IMR-90 (cell line): ENCODE results near the gene MRM2. TPM values are rescaled to one million over a fixed set of nuclear protein-coding genes. Genes with fewer than 3 reads are reported as not detected.
A peak's percentile ranks its signal among the peaks of the same experiment; 100 is the strongest.

ENCODE experiments used
- ATAC-seq: fragments of 200-7000 bp; cut with Tn5 transposase; 2 replicates; pipeline ENCODE4 v1.9.1; 2020; ENCODE audit warnings: low read depth, mild to moderate bottlenecking, moderate library complexity
- BruUV-seq: library from RNA; stranded (reverse); fragments of 400-500 nt; replicated peaks from 2 replicates; lab custom pipeline; 2021; lab: Mats Ljungman, UMichigan
- CTCF ChIA-PET: fragments of 300-600 bp; formaldehyde crosslinking; extraction: SDS; loops from one replicate; lab custom pipeline; 2021; ENCODE audit warnings: antibody characterized with exemption; lab: Yijun Ruan, JAX
- POLR2A ChIA-PET: fragments of 300-600 bp; sonication (Branson Sonifier 250); formaldehyde crosslinking; loops from one replicate; lab custom pipeline; 2022; ENCODE audit warnings: antibody characterized with exemption; ENCODE audit not compliant: unreplicated experiment; lab: Charles Lee
- DNase-seq: peaks from one replicate; pipeline ENCODE4 v3.0.0; 2013
- H2AFZ ChIP-seq: replicated peaks from 2 replicates; pipeline ENCODE3; 2013; ENCODE audit warnings: low read length, mild to moderate bottlenecking; ENCODE audit not compliant: poor library complexity
- H2AK5ac ChIP-seq: 2 replicates; pipeline ENCODE4 v1.6.1; 2013; ENCODE audit warnings: low read depth, low read length, inconsistent platforms
- H2AK9ac ChIP-seq: replicated peaks from 2 replicates; pipeline ENCODE3; 2013; ENCODE audit warnings: mild to moderate bottlenecking, low read depth, low read length, moderate library complexity; ENCODE audit not compliant: poor library complexity
- H2BK120ac ChIP-seq: 2 replicates; pipeline ENCODE4 v1.6.1; 2013; ENCODE audit warnings: low read depth, low read length, inconsistent platforms
- H2BK15ac ChIP-seq: 3 replicates; pipeline ENCODE4 v1.6.1; 2013; ENCODE audit warnings: low read depth, low read length, inconsistent platforms
- H2BK20ac ChIP-seq: 2 replicates; pipeline ENCODE4 v1.6.1; 2013; ENCODE audit warnings: low read depth, mild to moderate bottlenecking, inconsistent platforms, low read length, moderate library complexity
- H2BK5ac ChIP-seq: 2 replicates; pipeline ENCODE4 v1.6.1; 2013; ENCODE audit warnings: mild to moderate bottlenecking, low read depth, low read length, inconsistent platforms; ENCODE audit not compliant: poor library complexity, severe bottlenecking
- H3K14ac ChIP-seq: replicated peaks from 2 replicates; pipeline ENCODE4 v1.6.1; 2013; ENCODE audit warnings: low read depth, low read length, inconsistent platforms
- H3K18ac ChIP-seq: 2 replicates; pipeline ENCODE4 v1.6.1; 2013; ENCODE audit warnings: low read depth, low read length, control low read depth
- H3K23ac ChIP-seq: 2 replicates; pipeline ENCODE4 v1.6.1; 2013; ENCODE audit warnings: low read depth, low read length, inconsistent platforms
- H3K27ac ChIP-seq: 2 replicates; pipeline ENCODE4 v1.5.1; 2013; ENCODE audit warnings: mild to moderate bottlenecking, control low read depth, low read length; ENCODE audit not compliant: insufficient read depth
- H3K27me3 ChIP-seq: 2 replicates; pipeline ENCODE4 v1.6.1; 2013; ENCODE audit warnings: low read length; ENCODE audit not compliant: control insufficient read depth, insufficient read depth
- H3K36me3 ChIP-seq: 2 replicates; pipeline ENCODE4 v1.6.1; 2013; ENCODE audit warnings: low read length, mixed read lengths; ENCODE audit not compliant: control insufficient read depth, insufficient read depth
- H3K4ac ChIP-seq: 2 replicates; pipeline ENCODE4 v1.6.1; 2013; ENCODE audit warnings: low read depth, low read length, inconsistent platforms
- H3K4me1 ChIP-seq: 2 replicates; pipeline ENCODE4 v1.6.1; 2013; ENCODE audit warnings: low read length, mixed read lengths; ENCODE audit not compliant: control insufficient read depth, insufficient read depth
- H3K4me2 ChIP-seq: 2 replicates; pipeline ENCODE4 v1.6.1; 2013; ENCODE audit warnings: low read depth, mild to moderate bottlenecking, control low read depth, low read length, moderate library complexity
- H3K4me3 ChIP-seq: 2 replicates; pipeline ENCODE4 v1.5.1; 2013; ENCODE audit warnings: low read depth, mild to moderate bottlenecking, control low read depth, low read length, moderate library complexity; ENCODE audit not compliant: insufficient read depth
- H3K56ac ChIP-seq: 2 replicates; pipeline ENCODE4 v1.6.1; 2013; ENCODE audit warnings: low read length, inconsistent platforms; ENCODE audit not compliant: insufficient read depth; ENCODE audit errors: extremely low read depth
- H3K79me1 ChIP-seq, 2 experiments: 2 replicates each; pipeline ENCODE4 v1.6.1; 2013; ENCODE audit warnings: low read length in 2 of 2, inconsistent platforms in 1 of 2, low read depth in 1 of 2
- H3K9ac ChIP-seq: 2 replicates; pipeline ENCODE4 v1.6.1; 2013; ENCODE audit warnings: low read depth, low read length, control low read depth
- H3K9me1 ChIP-seq: 2 replicates; pipeline ENCODE4 v1.6.1; 2013; ENCODE audit warnings: low read length, inconsistent platforms; ENCODE audit not compliant: insufficient read depth
- H3K9me3 ChIP-seq: 2 replicates; pipeline ENCODE4 v1.6.1; 2013; ENCODE audit warnings: low read length; ENCODE audit not compliant: control insufficient read depth, insufficient read depth
- H4K20me1 ChIP-seq: 2 replicates; pipeline ENCODE4 v1.6.1; 2013; ENCODE audit warnings: low read length, inconsistent platforms; ENCODE audit not compliant: insufficient read depth
- H4K5ac ChIP-seq: 2 replicates; pipeline ENCODE4 v1.6.1; 2013; ENCODE audit warnings: mild to moderate bottlenecking, low read depth, low read length, control low read depth
- H4K8ac ChIP-seq, 2 experiments: 2 replicates each; pipeline ENCODE4 v1.6.1; 2013; ENCODE audit warnings: low read depth in 2 of 2, low read length in 2 of 2, control low read depth in 1 of 2, inconsistent platforms in 1 of 2
- H4K91ac ChIP-seq: 2 replicates; pipeline ENCODE4 v1.6.1; 2013; ENCODE audit warnings: low read depth, low read length, inconsistent platforms; ENCODE audit not compliant: insufficient read depth
- CHD1 ChIP-seq: IDR thresholded peaks from 2 replicates; pipeline ENCODE4 v1.6.1; 2012; ENCODE audit warnings: low read depth, low read length, improper control_type of control experiment
- FOS ChIP-seq: fragments of 150-350 bp; IDR thresholded peaks from 2 replicates; pipeline ENCODE4 v1.6.1; 2016; ENCODE audit warnings: low read depth, low read length
- MAFK ChIP-seq: IDR thresholded peaks from 2 replicates; pipeline ENCODE4 v1.6.1; 2012; ENCODE audit warnings: low read depth, low read length, improper control_type of control experiment
- RCOR1 ChIP-seq: IDR thresholded peaks from 2 replicates; pipeline ENCODE4 v1.6.1; 2012; ENCODE audit warnings: mild to moderate bottlenecking, low read length, improper control_type of control experiment; ENCODE audit not compliant: insufficient replicate concordance
- SMC3 ChIP-seq: fragments of 150-350 bp; IDR thresholded peaks from 2 replicates; pipeline ENCODE4 v1.6.1; 2016; ENCODE audit warnings: low read depth, mild to moderate bottlenecking, antibody characterized with exemption, low read length, moderate library complexity
- WGBS, 2 experiments: methylation state at CpG; one replicate each; pipeline versions ENCODE4 v1.1.5 to v1.1.7; 2013; ENCODE audit warnings: missing lambda C conversion rate in 2 of 2; ENCODE audit not compliant: insufficient read length in 1 of 2; ENCODE audit errors: extremely low coverage in 2 of 2; 5-methylcytosine and 5-hydroxymethylcytosine counted together
- dilution Hi-C: fragments of 300-500 bp; cut with HindIII; formaldehyde crosslinking; loops from one replicate; pipeline ENCODE4 v1.14.3; 2018; ENCODE audit warnings: low sequenced_read_pairs; ENCODE audit not compliant: unreplicated experiment
- in situ Hi-C: fragments of 300-500 bp; cut with MboI; formaldehyde crosslinking; loops from 3 replicates; pipeline ENCODE4 v1.14.3; 2019; ENCODE audit warnings: low sequenced_read_pairs, inconsistent platforms, mixed read lengths
- intact Hi-C: fragments of 100-400 bp; cut with micrococcal nuclease; formaldehyde crosslinking; loops from 2 replicates; pipeline ENCODE4 v1.10.0; 2022
- polyA plus RNA-seq, 3 experiments: library from polyadenylated mRNA; depleted of rRNA; stranded (reverse); fragments of >200 nt; gene quantifications; 2 replicates each; pipeline ENCODE4 v1.2.3, GENCODE V29; 2012; ENCODE audit warnings: low replicate concordance in 1 of 3
- total RNA-seq: library from RNA; depleted of rRNA; stranded (reverse); fragments of >200 nt; gene quantifications from 2 replicates; pipeline ENCODE4 v1.2.3, GENCODE V29; 2012
- TF ChIP-seq, protein P1 (sequence below): fragments of 150-350 bp; IDR thresholded peaks from 2 replicates; pipeline ENCODE4 v1.6.1; 2017; ENCODE audit warnings: mild to moderate bottlenecking, antibody characterized with exemption, low read length, low read depth

Gene MRM2
- total and polyA plus RNA-seq, 2 of the 4 experiments (the other 2 are of a cell fraction), result 19.1 to 23.8 TPM

DNA sequence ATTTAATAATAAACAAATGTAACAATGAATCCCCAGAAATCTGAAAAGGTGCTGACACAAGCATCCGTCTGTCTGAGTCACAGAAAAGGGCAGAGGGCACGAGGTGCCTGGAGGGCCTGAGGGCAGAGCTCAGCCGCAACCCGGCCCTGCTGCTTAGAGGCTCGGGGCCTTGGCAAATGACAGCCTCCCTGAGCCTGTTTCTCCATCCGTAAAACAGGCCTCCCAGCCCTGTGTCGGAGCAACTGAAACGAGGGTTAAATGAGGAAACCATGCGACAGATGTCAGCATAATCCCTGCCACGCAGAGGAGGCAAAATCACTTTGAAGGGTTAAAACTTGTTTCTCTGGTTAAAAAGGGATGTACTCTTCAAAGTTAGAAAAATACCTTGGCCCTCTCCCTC lies 24.9 kb upstream of the MRM2 start:
- Histone ChIP-seq H3K23ac (no peak overlapping the region), H3K36me3 (peaks cover 19% of the 10 kb centered on the region), H2BK5ac (peak overlapping the region; percentile 55), H2AFZ (no peak overlapping the region), H2AK9ac (no peak overlapping the region), H4K20me1 (0 out of 2 replicates have a peak, but pooled peaks cover 4% of the 10 kb centered on the region), H3K4me2 (no peak overlapping the region), H3K27ac (peak overlapping the region; percentile 61; the same call in 1 of the 2 replicates), H2AK5ac (peak overlapping the region; percentile 70), H3K9me1 (no peaks in the 10 kb centered on the region), H3K14ac (peak overlapping the region; percentile 33; the same call in 1 of the 2 replicates), H2BK120ac (peak overlapping the region; percentile 8; the same call in 1 of the 2 replicates), H2BK20ac (no peak overlapping the region; the same call in 1 of the 2 replicates), H3K4ac (peak overlapping the region; percentile 50; the same call in 1 of the 2 replicates), H4K8ac (peak overlapping the region; percentile 28 to 66; a peak in 2 of 4 replicates), H3K4me3 (no peak overlapping the region), H3K56ac (no peak overlapping the region), H3K9me3 (no peaks in the 10 kb centered on the region), H2BK15ac (no peak overlapping the region), H3K79me1 (peaks cover 0 to 8% of the 10 kb centered on the region in 2 experiments; a peak in 2 of 4 replicates), H3K9ac (peak overlapping the region; percentile 48; the same call in 1 of the 2 replicates), H3K4me1 (peaks cover 13% of the 10 kb centered on the region), H4K5ac (no peak overlapping the region), H4K91ac (peak overlapping the region; percentile 38; the same call in 1 of the 2 replicates), H3K18ac (no peak overlapping the region), H3K27me3 (no peaks in the 10 kb centered on the region)
- ATAC-seq (peak; percentile 83), DNase-seq (peak; percentile 62)
- intact Hi-C loops (no loop called here), in situ Hi-C loops (no loop called here), dilution Hi-C loops (no loop called here)
- POLR2A ChIA-PET, result interaction anchor here (1.1 kb wide), 1 partner anchor 16 kb away, joined by 3 read pairs; no protein-coding TSS in a partner anchor
- CTCF ChIA-PET, result no interaction called here
- no peak for TF ChIP-seq MAFK
- TF ChIP-seq, protein P1, sequence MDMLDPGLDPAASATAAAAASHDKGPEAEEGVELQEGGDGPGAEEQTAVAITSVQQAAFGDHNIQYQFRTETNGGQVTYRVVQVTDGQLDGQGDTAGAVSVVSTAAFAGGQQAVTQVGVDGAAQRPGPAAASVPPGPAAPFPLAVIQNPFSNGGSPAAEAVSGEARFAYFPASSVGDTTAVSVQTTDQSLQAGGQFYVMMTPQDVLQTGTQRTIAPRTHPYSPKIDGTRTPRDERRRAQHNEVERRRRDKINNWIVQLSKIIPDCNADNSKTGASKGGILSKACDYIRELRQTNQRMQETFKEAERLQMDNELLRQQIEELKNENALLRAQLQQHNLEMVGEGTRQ, result peak; percentile 20; the same call in 1 of the 2 replicates
- no peak for TF ChIP-seq RCOR1
- no peak for TF ChIP-seq CHD1
- peak; percentile 54; the same call in 1 of the 2 replicates for TF ChIP-seq FOS
- no peak for TF ChIP-seq SMC3
- no TSS peak for BruUV-seq
- WGBS, 2 experiments, result 0% methylated on average over 2 of the region's 10 CpGs; no CpG with 5 or more reads in 1 of the 2 experiments
